Right kidney (tissue), 1 donor: Measurements from ENCODE around the gene SHC2.
"Not testable (repeated sequence)": the region's sequence is repeated elsewhere in the genome, so short reads cannot be mapped to it uniquely, and the experiment has no call there.

ENCODE experiments used
- DNase-seq: peaks from one replicate; pipeline ENCODE4 v3.0.0-alpha.2; 2016

SHC2 gene

GRCh38 chr19:425056-425455, 35.8 kb downstream of the SHC2 start:
- DNase-seq: no peak

DNA sequence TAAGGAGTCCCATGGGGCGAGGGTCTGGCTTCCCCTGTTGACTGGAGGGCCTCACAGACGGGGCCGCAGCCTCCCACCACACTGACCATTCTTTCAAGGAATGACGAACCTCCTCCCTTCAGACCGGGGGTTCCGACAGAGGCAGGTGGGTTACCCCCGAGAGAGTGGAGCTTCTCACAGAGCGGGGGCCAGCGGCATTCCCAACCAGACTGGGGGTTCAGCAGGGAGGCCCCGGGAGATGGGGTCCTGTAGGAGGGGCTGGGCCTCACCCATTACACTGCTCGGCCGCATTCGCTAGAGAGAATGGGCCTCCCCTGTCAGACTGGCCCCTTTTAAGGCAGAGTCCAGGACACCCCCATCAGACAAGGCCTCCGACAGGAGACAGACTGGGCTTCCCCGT, 36.3 kb downstream of the SHC2 start:
- no peak for DNase-seq

GRCh38 chr19:423691-424466, 37.0 kb downstream of the SHC2 start:
- no peak for DNase-seq

DNA sequence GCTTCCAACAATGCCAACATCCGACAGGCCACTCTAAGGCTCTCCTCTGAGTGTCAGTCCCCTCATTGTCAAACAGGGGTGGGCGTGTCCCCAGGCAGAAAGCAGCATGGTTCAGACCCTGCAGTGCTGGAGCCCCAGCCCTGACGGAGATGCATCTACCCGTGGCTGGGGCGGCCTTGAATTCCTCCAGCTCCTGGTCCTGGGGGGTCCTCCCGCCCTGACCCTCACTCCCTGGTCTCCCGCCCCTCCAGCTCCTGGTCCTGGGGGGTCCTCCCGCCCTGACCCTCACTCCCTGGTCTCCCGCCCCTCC, 38.0 kb downstream of the SHC2 start:
- DNase-seq: not testable (repeated sequence)

DNA sequence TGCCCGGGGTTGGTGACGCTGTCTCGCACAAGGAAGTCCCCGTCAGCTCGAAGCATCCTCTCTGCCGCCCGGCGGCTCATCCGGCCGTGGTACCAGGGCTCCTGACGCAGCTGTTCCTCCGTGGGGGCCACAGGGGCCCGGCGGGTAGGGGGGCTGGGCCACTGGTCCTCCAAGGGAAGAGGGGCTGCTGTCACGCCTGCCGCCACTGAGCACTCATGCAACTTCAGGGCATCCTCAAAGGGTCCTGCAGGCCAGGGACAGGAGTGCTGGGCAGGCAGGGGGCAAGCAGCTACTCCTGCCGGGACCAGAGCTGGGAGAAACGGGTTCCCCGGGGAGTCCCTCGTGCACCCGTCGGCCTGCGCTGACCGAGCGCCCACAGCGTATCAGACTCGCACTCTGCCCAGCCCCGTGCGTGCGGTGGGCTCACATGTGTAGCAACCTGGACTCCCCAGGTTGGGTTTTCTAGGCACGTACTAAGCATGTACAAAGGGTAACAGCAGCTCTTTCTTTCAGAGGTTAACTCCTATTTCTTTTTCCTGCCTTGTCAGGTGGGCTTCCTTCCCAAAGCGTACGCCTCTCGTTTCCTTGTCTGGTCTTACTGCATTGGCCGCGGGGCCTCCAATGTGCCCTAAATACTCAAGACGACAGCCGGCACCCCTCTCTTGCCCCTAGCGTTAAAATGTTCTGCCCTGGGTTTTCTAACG, 38.5 kb downstream of the SHC2 start:
- DNase-seq: no peak

- no peak for DNase-seq
Observed at GRCh38 chr19:419721-420515, 40.9 kb downstream of the SHC2 start.

DNA sequence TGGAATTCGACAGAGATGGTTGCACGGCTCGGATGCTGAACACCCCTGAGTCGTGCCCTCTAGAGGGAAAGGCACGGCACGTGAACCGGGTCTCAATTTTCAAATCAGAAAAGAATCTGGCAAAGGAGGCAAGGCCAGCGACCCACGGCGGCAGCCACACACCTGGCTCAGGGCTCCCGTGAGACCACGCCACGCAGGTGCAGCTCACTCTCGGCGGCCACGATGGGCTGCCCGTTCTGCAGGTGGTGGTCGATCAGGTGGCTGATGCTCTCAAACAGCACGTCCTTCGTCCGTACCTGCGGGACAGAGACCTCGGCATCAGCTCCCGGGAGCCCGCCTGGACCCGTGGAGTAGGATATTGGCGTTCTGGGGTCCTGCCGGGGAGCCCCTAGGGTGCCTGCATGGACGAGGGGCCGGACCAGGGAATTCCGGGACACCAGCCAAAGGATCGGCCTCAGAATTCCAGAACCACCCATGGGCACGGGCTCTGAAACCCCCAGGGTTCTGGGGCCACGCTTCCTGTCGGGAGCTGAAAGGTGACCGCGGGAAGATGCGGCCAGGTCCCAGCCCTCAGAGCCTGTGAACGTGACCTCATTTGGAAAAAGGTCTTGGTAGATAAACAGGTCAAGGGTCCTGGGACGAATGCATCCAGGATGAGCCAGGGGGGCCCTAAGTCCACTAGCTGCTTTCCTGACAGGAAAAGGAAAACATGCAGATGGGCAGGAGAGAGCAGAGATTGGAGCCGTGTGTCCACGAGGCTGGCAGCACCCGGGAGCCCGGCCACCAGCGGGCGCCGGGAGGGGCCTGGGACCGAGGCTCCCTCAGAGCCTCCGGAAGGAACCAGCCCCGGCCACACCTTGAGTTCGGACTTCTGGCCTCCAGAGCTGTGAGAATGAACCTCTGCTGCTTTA, 41.8 kb downstream of the SHC2 start:
- no peak for DNase-seq

- no peak for DNase-seq
Observed at GRCh38 chr19:416416-416815, 44.4 kb downstream of the SHC2 start.

- no peak for DNase-seq
Observed at GRCh38 chr19:415292-415691, 45.5 kb downstream of the SHC2 start.

- DNase-seq: no peak
Observed at GRCh38 chr19:413756-414420, 46.9 kb downstream of the SHC2 start.

- no peak for DNase-seq
Observed at GRCh38 chr19:412356-413355, 48.2 kb downstream of the SHC2 start.

GRCh38 chr19:411723-412355, 49.0 kb downstream of the SHC2 start:
- peak; percentile 14 for DNase-seq

GRCh38 chr19:411121-411722, 49.6 kb downstream of the SHC2 start:
- not testable (repeated sequence) for DNase-seq

DNA sequence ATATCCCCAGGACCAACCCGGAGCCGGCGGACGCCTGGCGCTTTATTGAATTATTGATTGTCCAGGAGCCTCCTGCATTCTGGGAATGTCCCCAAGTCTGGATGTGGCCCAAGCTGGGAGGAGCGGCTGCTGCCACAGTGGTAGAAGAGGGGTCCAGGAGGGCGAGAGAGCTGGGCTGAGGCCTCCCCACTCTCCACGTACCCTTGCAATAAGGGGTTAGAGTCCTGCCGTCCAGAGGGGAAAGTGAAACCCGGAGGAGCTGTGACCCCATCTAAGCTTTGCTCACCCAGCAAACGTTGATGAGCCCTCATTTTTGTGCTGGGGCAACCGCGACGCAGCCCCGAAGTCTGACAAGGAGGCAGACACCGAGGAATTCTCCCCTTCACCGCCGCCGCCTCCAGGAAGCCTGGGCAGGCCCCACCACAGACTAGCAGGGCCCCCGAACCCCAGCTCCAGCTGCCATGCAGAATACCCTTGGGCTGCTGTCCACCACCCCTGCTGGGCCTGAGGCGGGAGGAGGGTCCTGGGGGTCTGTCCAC, 50.5 kb downstream of the SHC2 start:
- DNase-seq: no peak

DNA sequence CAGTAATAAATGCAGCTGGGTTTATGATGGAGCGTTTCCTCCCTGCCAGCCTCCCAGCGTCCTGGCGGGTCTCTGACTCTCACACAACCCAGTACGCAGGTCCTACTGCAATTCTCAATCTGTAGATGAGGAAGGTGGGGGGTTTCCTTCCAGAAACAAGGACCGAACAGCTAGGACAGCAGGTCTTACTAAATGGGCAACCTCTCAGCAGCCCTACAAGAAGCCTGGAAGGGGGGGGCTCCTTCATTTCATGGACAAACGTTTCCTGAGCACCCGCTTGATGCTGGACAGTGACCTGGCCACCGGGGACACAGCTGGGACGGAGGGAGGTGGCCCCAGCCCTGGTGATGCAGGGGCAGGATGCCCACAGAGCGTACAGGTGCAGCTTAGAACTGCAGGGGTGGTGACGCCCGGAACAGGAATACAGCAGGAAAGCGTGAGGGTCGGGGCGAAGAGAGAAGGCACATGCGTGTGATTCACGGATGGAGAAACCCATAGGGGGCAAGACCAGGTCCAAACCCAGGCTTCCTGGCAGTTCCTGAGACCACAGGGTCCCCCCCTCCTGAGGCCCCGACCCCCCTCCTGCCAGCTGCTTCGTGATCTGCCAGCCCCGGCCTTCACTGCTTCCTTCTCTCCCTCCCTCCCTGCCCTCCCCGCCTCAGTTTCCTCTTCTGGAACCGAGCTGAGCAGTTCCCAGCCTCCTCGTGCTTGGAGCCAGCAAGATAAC, 51.2 kb downstream of the SHC2 start:
- peak; percentile 66 for DNase-seq

- DNase-seq: no peak
Observed at GRCh38 chr19:408902-409515, 51.8 kb downstream of the SHC2 start, which contains the start of gene C2CD4C. Gene C2CD4C, minus strand, starts transcription at chr19:409147. Its CDS starts 786 bp downstream, at chr19:408361.

DNA sequence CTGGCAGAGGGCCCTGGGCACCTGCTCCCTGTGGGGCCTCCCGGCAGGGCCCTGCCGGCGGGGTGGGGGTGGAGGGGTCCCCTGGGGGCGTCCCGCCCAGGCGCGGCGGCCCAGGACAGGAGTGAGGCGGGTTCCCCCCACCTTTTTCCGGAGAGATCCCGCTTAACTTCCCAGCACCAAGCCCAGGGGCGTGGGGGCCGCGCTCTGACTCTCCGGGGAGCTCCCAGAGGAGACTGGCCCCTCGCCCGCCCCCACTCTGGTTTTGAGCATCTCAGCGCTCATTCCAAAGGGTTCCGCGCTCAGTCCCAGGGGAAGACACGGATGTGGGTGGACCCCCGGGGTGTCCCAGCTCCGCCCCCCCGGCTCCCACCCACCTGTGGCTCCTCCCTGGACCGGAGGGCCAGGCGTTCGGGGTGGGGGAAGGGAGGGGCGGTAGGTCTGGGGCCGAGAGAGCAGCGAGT, 52.4 kb downstream of the SHC2 start:
- peak; percentile 37 for DNase-seq
